GM18873 (cell line): ENCODE data around the gene SGIP1.

Experiments
- ATAC-seq: cut with Tn5 transposase; IDR thresholded peaks from one replicate; pipeline ENCODE4 v1.9.1; 2021; ENCODE audit warnings: mild to moderate bottlenecking, moderate library complexity, moderate number of reproducible peaks; ENCODE audit not compliant: unreplicated experiment, low FRiP score

The SGIP1 gene, protein sequence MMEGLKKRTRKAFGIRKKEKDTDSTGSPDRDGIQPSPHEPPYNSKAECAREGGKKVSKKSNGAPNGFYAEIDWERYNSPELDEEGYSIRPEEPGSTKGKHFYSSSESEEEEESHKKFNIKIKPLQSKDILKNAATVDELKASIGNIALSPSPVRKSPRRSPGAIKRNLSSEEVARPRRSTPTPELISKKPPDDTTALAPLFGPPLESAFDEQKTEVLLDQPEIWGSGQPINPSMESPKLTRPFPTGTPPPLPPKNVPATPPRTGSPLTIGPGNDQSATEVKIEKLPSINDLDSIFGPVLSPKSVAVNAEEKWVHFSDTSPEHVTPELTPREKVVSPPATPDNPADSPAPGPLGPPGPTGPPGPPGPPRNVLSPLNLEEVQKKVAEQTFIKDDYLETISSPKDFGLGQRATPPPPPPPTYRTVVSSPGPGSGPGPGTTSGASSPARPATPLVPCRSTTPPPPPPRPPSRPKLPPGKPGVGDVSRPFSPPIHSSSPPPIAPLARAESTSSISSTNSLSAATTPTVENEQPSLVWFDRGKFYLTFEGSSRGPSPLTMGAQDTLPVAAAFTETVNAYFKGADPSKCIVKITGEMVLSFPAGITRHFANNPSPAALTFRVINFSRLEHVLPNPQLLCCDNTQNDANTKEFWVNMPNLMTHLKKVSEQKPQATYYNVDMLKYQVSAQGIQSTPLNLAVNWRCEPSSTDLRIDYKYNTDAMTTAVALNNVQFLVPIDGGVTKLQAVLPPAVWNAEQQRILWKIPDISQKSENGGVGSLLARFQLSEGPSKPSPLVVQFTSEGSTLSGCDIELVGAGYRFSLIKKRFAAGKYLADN

GRCh38 chr1:66533804-66534740, at the start of gene SGIP1:
TSS of gene SGIP1 (plus strand) at chr1:66534153. CDS start at chr1:66534359, 206 bp downstream.
- ATAC-seq, result no peak

DNA sequence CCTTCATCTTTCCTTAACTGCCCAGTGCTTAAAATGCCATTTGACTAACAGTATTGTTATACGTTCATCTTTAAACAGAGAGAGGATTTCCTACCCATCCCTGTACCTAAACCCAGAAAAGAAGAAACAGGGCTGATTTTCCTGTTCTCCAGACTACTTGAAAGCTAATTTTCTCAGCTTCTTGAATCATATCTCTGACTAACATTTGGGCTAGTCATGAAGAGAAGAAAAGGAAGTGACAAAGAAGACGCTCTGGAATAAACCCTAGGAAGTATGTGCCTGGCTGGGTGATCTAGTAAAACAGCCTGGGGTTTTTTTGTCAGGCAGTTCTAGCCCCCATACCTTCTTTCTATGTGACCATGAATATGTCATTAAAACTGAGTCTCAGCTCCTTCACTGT, 44.8 kb upstream of the SGIP1 start:
- no peak for ATAC-seq

DNA sequence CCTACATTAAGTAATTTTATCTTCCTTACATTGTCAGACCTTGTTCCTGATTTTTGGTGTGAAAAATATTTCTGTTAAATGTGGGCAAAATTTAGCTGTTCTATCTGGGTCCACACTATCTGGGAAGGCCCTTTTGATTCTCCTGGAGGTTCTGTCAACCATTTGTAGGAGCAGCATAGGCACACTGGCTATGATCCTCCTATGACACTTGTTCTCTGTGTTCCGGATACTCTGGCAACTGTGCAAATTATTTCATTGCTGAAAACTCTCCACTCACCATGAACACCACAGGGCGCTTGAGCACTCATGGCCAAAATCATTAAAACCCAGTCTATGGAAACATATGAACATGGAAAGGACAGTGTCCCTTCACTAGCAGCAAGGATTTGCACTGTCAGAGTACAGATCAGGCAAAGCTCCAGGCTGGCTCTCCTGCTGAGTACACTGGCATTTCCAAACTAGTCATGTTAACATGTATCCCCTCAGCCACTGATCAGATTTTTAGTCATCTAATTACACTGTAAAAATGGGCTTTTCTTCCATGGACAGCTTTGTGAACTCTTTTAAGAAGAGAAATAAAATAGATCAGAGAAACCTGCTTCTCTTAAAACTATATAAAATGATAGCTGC, 43.9 kb upstream of the SGIP1 start:
- no peak for ATAC-seq

- ATAC-seq, result peak; percentile 73
Measured at GRCh38 chr1:66490816-66491215, 43.1 kb upstream of the SGIP1 start.

DNA sequence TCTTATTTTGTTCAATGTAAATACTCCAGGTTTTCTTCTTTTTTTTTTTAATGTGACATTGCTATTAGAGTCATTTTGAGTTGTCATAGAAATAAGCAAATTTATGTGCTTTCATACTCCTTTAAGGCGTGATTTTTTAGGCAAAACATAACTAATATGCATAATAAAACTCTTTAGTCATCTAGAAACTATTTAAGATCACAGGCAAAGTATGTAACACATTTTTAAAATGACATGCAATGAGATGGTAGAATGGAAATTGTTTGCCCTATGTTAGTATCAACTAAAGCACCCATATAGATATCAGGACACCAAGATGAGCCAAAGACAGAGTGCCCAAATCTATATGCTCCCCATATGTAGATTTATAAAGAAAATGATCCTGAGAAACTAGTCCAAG, 41.5 kb upstream of the SGIP1 start:
- no peak for ATAC-seq

- no peak for ATAC-seq
Measured at GRCh38 chr1:66493731-66494130, 40.2 kb upstream of the SGIP1 start.

GRCh38 chr1:66494482-66494881, 39.5 kb upstream of the SGIP1 start:
- ATAC-seq, result no peak

GRCh38 chr1:66495495-66495894, 38.5 kb upstream of the SGIP1 start:
- ATAC-seq, result no peak

DNA sequence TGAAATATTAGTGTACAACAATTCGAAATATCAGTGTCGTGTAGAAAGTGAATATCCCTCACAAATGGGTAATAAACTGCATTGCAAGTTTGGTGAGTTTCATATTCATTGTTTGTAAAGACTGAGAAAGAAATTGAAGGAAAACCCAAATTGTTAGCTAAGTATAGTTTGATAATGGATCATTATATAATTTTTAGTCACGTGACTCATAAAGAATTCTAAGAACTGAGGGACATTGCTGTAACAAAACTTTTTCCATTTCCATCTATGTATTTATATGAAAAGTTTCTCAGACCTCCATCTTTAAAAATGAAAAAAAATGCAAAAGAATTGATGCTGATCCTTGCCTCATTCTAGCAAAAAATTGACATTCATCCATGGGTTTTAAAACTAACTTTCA, 36.0 kb upstream of the SGIP1 start:
- no peak for ATAC-seq

DNA sequence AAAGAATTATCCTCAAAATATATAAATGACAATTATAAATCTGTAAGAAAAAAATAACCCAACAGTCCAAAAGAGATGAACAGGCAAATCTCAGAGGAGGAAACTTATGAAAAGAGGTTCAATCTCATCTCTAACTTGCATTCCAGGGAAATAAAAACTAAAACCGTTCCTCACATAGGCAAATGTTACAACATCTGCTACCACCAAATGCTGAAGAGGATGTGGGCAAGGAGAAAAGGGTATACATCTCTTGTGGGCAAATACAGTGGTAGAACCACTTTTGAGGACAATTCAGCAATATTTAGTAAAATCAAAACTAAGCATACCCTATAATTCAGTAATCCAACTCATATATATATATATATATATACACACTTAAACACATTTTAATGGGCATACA, 33.7 kb upstream of the SGIP1 start:
- ATAC-seq, result no peak

GRCh38 chr1:66502086-66502485, 31.9 kb upstream of the SGIP1 start:
- no peak for ATAC-seq

DNA sequence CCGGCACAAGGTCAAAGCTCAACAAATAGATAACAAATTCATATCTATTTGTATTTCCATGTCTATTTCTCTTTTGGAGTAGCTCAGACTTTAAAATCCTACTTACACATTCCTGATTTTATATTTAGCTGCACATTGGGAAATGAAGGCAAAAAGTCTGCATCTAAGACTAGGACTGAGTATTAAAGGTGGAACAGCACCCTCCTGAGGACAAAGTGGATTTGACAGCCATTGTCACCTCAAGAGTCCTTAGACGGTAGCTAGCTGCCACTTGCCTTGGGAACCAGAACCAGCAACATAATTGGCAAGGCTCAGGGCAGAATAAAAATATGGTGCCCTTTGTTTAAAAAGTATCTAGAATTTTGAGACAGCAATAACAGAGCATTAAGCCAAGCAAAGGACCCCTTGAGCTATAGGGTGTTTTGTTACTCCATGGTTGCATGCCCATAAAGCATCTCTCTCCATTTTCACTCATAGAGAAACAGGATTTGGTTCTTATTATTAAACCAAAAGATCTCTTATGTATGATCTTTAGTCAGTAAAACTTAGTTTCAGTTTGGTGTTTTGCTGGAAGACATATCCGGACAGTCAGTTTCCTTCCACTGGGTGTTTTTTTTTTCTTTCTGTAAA, 30.0 kb upstream of the SGIP1 start:
- ATAC-seq, result no peak

DNA sequence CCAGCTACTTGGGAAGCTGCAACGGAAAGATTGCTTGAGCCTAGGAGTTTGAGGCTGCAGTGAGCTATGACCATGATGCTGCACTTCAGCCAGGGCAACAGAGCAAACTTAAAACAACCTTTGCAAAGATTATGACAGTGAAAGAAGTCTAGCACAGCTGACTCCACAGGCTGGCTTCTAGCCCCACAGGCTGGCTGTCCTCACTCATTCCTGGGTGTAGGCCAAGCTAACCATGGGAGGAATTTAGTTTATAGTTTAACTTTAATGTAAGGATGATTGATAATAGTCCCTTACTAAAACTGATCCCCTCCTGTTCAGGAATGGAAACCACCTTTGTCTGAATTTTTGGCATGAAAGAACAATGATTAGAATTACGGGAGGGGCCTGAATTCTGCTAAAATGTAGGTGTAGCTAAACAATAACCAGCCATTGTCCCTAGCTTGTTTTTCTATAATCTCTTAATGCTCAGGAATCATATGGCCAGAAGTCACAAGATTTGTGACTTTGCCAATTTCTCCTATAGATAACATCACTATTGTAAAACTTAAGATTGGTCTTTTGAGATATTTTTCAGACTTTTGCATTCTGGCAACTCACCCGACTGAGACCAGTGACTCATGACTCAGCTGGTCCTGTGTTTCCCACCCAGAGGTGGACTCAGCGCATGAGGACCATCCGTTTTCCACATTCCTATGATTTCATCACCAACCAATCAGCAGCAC, 28.1 kb upstream of the SGIP1 start:
- no peak for ATAC-seq

DNA sequence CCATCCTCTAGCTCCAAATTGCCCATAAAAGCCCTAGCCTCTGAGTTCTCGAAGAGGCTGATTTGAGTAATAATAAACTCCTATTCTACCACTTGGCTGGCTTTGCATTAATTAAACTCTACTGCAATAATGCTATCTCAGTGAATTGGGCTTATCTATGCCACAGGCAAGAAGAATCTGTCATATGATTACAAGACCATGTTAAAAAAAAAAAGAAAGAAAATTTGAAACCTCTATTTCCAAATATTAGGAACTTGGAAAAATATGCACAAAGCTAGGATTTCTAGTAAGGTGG, 27.6 kb upstream of the SGIP1 start:
- ATAC-seq, result no peak

GRCh38 chr1:66506991-66507390, 27.0 kb upstream of the SGIP1 start:
- no peak for ATAC-seq

DNA sequence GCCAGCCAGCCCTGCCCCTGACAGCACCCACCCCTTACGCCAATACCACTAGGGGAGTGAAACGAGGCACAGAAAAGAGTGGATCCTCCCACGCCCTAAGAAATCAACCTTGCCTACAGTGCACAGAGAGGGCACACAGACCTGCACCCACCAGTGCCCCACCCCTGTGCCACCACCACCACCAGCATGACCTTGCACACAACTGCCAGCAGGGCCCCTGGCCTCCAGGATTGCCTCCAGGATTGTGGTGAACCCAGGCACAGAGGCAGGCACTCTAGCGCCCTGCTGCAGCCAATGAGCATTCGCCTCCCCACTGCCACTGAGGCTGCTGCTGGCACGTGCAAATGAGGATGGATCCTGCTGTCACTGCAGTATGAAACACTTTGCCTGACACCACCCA, 23.5 kb upstream of the SGIP1 start:
- no peak for ATAC-seq

- no peak for ATAC-seq
Measured at GRCh38 chr1:66511118-66511517, 22.8 kb upstream of the SGIP1 start.

DNA sequence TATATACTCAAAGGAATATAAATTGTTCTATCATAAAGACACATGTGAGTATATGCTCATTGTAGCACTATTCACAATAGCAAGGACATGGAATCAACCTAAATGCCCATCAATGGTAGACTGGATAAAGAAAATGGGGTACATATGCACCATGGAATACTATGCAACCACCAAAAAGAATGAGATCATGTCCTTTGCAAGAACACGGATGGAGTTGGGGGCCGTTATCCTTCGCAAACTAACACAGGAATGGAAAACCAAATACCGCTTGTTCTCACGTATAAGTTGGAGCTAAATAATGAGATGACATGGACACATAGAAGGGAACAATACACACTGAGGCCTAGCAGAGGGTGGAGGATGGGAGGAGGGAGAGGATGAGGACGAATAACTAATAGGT, 16.0 kb upstream of the SGIP1 start:
- no peak for ATAC-seq

DNA sequence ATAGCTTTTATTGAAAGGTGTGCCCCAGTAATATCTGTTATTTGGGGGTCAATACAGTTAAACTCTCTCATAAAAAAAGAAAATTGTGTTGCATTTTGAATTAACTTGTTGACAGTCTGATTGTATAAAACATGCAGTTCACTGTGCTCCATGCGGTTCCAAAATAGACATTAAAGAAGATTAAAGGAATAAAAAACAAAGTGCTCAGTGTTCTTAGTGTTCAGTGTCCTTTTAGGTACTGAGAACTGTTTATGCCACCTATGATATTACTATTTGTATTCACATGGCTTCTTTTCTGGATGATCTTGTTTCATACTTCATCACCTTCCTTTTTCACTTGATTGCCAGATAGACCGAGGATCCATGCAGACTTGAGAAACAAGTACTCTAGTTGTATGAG, 15.3 kb upstream of the SGIP1 start:
- no peak for ATAC-seq
